ENCODE measurements around the gene INPP5D.

GRCh38 chr2:233060501-233060979, 398 bp downstream of the INPP5D start:
- TF ChIP-seq CSDC2 (CRISPR knock-in tag; IDR thresholded peaks at IDR 0.05) (no peak), ZNF565 (CRISPR knock-in tag; conservative IDR thresholded peaks at IDR 0.05; ENCODE audit: low read depth) (no peak), OSR1 (CRISPR knock-in tag; IDR thresholded peaks at IDR 0.05) (no peak), BACH2 (CRISPR knock-in tag; IDR thresholded peaks at IDR 0.05; ENCODE audit: borderline replicate concordance) (no peak), GLIS3 (CRISPR knock-in tag; IDR thresholded peaks at IDR 0.05) (no peak)

All from SK-N-SH treated with all-trans-retinoic acid at 6 μM for 48 hours (cell line).